ENCODE measurements around the gene HPS3.
A peak's percentile ranks its signal among the peaks of the same experiment; 100 is the strongest.
"Not testable (repeated sequence)": the region's sequence is repeated elsewhere in the genome, so short reads cannot be mapped to it uniquely, and the experiment has no call there.

Gene HPS3

DNA sequence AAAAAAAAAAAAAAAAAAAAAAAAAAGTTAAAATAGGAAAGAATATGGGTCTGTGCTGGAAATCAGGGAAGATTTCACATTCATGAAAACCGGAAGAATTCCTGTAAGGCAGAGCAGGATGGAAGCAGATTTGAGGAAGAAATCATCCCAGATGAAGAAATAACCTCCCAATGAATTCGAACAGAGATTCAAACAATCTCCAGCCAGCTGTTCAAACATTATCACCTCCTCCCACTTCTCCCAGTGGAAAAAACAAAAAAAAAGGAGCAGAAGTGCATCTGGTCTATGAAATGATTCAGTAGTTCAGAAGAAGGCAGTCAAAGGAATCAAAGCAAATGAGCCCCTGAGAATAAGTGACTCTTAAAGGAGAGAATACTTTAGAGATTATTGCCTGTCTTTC lies 59.1 kb downstream of the HPS3 start:
- DNase-seq: no peak

DNA sequence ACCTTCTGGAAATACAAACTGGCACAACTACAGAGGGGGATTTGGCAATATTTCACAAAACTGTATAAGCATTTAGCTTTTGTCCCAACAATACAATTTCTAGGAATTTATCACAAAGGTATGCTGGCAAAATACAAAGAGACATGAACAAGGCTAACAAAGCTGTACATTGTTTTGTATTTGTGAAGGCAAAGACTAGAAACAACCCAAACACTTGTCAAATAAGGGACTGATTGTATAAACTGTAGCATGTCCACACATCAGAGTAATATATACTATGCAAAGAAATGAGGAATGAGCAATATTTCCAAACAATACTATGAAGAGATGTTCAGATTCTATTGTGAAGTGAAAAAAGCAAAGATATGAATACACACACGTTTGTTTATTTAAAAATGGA lies 65.8 kb downstream of the HPS3 start:
- DNase-seq: no peak

DNA sequence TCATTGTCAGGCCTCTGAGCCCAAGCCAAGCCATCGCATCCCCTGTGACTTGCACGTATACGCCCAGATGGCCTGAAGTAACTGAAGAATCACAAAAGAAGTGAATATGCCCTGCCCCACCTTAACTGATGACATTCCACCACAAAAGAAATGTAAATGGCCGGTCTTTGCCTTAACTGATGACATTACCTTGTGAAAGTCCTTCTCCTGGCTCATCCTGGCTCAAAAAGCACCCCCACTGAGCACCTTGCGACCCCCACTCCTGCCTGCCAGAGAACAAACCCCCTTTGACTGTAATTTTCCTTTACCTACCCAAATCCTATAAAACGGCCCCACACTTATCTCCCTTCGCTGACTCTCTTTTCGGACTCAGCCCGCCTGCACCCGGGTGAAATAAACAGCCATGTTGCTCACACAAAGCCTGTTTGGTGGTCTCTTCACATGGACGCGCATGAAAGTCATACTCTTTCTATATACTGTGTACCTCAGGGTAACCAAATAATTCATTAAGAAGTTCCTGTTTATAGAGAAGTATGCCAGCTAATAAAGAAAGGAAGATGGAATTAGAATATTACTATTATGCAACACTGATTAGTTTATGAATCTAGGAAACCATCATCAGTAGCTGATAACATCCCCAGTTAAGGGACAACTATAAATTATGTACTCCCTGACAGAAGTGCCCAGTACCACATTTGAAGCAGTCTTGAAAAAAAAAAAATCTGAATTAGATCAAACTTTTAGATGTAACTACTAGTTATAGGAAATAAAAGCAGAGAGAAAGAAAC lies 67.6 kb downstream of the HPS3 start:
- DNase-seq: not testable (repeated sequence)

DNA sequence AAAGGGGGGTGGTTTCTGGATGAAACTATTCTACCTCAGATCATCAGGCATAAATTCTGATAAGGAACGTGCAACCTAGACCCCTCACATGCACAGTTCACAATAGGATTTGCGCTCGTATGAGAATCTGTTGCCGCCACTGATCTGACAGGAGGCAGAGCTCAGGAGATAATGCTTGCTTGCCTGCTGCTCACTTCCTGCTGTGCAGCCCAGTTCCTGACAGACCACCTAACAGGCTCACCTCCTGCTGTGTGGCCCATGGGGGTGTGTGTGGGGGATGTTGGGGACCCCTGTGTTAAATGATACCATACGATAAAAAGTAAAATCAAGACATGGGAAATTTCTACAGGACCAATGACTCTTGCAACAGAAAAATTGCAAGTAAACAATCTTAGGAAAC lies 68.2 kb downstream of the HPS3 start:
- no peak for DNase-seq

DNA sequence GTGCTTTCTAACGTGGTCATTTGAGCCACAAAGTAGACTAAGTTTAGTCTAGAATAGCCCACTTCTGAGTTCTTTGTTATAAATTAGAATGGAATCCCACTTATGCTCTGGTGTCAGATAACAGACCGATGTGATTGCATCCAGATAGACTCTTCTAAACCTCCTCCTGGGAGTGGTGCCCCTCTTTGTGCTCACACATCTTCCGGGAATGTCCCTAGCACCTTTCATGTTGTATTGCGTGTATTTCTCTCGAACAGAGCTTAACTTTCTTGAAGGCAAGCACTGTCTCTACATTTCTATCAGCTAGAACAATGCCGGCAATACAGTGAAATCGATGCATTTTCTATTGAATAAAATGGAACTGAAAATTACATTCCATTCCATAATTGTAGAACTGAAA lies 69.2 kb downstream of the HPS3 start:
- DNase-seq: no peak

DNA sequence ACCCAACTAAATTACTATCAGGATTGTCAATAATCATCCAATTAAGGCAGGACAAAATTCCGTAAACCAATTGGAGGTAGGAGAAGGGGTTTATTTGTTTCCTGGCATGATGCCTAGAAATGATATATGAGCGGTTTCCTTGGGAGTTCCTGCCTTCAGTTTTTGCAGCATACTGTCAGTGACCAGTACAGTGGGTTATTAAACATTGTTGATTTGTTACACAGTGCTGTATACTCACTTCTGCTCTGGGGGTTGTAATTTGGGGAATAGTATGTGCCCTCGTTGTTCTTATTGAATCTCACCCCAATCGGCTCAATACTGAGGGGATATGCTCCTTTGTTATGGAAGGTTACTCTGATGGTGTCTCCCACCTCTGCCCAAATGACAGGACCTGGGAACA lies 70.0 kb downstream of the HPS3 start:
- DNase-seq: peak; percentile 81

DNA sequence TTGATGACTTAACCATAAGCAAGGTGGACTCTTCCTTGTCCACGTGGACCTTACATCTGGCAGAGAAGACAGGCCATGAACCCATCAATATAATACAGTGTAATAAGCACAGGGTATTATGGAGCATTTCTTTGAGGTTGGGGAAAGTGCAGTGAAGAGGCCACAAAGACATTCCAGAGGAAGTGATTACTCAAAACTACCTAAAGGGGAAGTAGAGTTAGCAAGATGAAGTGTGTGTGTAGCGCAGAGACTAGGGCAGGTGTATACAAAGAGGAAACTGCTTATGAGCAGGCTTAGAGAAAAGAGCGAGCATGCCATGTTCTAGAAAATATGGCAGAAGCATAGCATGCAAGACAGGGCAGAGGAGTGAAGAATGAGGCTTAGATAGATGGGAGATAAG lies 74.3 kb downstream of the HPS3 start:
- no peak for DNase-seq

DNA sequence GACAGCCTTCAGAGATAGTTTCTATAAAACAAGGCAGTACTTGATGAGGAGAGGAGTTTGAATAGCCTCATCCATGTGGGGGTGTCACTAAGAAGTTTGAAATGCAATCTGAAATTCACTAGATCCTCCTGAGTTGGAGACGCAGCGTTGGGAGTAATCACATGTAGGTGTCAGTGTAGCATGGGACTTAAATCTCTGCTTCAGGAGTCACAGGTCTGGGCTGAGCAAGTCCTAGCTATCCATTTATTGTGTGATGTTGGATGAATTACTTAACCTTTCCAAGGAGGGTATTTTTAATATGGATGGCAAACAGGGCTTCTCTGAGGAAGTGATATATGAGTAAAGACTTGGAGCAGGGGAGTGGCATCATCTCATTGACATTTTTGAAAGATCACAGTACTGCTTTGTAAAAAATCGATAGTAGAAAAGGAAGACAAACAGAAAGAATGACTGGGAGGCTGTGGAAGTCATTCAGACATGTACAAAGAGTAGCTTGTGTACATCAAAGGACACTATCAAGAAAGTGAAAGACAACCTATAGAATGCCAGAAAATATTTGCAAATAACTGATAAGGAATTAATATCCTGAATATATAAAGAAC lies 75.1 kb downstream of the HPS3 start:
- DNase-seq: no peak

DNA sequence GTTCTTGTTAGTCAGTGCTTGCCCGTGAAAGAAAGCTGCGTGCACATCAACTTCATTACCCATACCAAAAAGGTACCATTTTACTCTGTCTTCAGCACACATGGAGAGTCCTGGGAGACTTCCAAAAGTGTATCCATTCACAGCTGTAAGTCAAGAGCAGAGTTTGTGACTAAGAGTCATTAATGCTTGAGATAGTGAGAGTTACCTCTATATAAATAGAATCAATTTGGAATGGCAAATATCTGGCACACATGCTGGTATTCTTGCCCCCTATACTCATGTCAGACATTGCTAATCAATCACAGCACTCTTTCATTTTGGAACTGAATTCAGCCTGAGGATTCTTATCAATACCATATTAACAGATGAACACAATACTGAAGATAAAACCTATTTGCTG lies 78.0 kb downstream of the HPS3 start:
- DNase-seq: no peak

DNA sequence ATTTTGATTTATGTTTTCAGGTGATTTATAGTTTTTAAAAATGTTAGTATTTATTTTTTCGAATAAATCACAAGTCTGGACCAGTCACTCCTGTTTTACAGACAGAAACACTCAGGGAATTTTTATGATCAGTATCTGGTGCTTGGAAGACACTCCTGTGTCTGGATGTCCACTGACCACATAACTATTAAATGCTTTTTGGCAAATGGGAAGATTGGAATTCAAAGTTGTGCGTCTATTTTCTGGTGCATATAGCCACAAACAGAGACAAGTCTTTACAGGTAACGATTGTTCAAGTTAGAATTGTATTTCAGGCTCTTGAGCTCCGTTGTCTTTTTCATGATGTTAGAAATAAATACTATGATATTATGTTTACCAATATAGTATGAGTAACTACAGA lies 80.0 kb downstream of the HPS3 start:
- DNase-seq: no peak

DNA sequence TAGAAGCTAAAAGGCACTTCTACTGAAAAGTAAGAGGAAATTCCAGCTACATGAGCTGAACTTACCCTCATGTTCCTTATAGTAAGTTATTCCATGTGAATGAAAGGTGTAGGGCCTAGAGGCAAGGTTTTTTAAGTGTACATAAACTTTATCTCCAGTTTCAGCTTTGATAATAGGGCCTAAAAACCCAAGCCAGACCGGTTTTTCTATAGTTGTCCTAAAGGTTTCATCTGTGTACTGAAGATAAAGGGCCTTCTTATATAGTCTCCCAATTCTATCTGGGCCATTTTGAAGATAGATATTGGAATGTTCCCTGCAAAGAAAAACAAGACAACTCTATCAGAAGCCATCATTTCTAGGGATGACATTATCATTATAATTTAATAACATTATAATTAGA lies 82.9 kb downstream of the HPS3 start:
- DNase-seq: no peak

DNA sequence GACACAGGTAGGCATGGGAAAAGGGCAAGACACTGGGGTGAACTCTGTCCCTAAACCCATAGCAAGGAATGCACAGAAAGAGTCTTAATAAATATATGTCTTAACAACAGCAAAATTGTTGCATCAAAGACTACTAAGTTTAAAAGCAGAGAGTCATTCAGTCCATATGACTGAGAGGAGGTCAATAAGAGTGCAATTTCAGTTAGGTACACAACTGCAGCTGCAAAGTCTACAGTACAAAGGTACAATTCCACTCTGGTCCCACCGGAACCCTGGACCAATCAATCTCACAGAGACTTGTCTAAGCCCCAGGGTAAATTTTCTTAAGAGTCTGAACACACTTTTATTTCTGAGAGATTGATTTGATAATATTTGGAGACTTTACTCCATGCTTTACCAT lies 85.3 kb downstream of the HPS3 start:
- DNase-seq: no peak

DNA sequence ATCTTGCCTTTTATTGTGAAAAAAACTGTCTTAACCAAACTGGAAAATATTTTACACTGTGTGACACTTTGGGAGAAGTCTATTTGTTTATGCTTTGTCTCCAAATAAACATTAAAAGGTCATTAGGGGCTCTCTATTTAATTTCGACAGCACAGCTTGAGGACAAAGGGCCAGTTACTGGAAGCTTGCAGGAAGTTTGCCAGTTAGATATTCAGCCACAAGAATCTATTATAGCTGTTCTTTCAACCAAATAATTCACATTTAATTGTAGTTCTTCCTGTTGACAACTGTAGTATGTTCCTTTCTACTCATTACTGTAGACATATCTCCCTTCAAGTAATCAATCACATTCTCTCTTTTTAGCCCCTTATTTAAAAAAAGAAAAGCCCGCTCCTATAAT lies 86.1 kb downstream of the HPS3 start:
- peak; percentile 65 for DNase-seq

DNA sequence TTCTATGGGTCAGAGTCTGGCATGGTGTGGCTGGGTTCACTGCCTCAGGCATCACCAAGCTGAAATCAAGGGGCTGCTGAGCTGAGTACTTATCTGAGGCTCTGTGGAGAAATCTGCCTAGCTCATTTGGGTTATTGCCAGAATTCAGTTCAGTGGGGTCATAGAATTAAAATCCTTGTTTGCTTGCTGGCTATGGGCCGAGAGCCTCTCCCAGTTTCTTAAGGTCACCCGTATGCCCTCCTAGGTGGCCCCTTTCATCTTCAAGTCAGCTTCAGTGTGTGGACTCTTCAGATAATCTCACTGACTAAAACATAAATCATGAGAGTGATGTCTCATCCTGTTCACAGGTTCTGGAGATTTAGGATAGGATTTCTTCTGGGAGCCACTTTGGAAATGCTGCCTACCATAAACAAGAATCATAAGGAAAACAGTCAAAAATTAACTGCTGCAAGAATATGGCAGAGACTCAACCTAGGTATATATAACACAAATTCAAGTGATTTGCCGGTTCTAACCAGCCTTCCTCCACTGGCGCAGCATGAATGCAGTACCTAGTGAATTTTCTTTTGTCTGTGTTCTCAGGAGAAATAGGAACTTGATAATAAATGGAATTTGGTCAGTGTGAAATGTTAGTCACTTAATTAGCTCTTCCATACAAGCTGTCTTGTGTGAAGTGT lies 86.9 kb downstream of the HPS3 start:
- DNase-seq: no peak

DNA sequence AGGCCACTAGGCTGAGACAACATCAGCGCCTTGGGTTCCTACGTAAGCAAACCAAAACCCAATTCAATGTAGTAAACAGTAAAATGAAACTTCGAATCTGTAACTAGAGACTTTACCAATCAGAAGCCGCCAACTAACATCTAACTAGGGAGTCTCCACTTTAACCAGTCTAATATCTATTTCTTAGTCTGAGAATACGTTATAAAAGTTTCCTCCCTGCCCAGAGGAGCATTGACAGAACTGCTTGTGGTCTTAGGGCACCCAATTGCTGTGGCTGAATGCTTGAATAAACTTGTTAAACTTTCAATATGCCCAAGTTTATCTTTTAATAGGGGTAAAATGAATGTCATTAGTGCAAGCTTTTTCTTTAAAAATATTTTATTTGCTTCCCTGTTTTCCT lies 87.9 kb downstream of the HPS3 start:
- no peak for DNase-seq

DNA sequence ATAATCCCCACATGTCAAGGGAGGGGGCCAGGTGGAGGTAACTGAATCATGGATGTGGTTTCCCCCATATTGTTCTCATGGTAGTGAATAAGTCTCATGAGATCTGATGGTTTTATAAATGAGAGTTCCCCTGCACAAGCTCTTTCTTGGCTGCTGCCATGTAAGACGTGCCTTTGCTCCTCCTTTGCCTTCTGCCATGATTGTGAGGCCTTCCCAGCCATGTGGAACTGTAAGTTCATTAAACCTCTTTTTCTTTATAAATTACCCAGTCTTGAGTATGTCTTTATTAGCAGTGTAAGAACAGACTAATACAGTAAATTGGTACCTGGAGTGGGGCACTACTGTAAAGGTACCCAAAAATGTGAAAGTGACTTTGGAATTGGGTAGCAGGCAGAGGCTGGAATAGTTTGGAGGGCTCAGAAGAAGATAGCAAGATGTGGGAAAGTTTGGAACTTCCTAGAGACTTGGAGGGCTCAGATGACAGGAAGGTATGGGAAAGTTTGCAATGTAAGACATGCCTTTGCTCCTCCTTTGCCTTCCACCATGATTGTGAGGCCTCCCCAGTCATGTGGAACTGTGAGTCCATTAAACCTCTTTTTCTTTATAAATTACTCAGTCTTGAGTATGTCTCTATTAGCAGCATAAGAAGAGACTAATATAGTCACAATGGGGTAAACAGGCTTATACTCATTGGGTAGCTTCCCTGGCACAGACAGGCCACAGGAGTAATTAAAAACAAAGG lies 90.1 kb downstream of the HPS3 start:
- not testable (repeated sequence) for DNase-seq

DNA sequence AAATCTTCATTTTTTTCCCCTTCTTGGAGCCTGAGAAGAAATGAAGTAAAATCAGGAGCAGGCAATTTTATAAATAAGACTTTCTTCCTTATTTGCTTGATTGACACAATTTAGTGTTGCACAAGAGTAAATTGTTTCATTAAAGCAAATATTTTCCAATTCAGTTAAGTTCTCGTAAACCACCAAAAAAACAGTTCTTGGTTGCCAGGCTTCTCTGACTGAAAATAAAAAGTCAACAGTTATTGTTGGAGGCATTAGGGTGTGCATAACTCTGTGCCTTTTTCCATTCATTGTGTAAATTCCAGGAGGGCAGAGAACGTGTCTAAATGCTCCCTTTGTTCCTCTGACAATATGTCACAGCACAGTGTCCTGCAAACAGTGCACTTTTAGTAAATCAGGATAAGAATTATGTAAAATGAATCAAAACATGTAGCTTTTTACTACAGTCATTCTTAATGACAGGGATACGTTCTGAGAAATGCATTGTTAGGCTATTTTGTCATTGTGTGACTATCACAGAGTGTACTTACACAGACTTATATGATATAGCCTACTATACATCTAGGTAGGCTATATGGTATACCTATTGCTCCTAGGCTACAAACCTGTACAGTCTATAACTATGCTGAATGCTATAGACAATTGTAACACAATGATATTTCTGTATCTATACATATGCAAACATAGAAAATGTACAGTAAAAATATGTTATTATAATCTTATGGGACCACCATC lies 92.5 kb downstream of the HPS3 start, which contains the start of gene CP:
Gene CP, minus strand, starts transcription at position 47 of the 735 bp plus-strand sequence. Its CDS starts 37 bp downstream, at position 10.
- no peak for DNase-seq
